Parathyroid adenoma (tissue), 2 donors: Measurements from ENCODE around the gene USP4.

ENCODE experiments used
- H2AFZ ChIP-seq: fragments of 300-600 bp; sonication (generic); one replicate; pipeline ENCODE4 v1.7.0; 2017; ENCODE audit warnings: antibody characterized with exemption, mild to moderate bottlenecking
- H3K27ac ChIP-seq: fragments of 300-600 bp; sonication (generic); one replicate; pipeline ENCODE4 v1.7.0; 2017
- H3K27me3 ChIP-seq: fragments of 300-600 bp; sonication (generic); one replicate; pipeline ENCODE4 v1.7.0; 2017; ENCODE audit warnings: low read length; ENCODE audit not compliant: control insufficient read depth, insufficient read depth
- H3K36me3 ChIP-seq: fragments of 300-600 bp; sonication (generic); one replicate; pipeline ENCODE4 v1.7.0; 2017; ENCODE audit warnings: low read length; ENCODE audit not compliant: control insufficient read depth, insufficient read depth
- H3K4me1 ChIP-seq: fragments of 300-600 bp; sonication (generic); one replicate; pipeline ENCODE4 v1.7.0; 2017; ENCODE audit warnings: control low read depth
- H3K4me2 ChIP-seq: fragments of 300-600 bp; sonication (generic); one replicate; pipeline ENCODE4 v1.7.0; 2017; ENCODE audit warnings: low read length
- H3K4me3 ChIP-seq: fragments of 300-600 bp; sonication (generic); one replicate; pipeline ENCODE4 v1.7.0; 2017; ENCODE audit warnings: low read depth, low read length
- H3K79me2 ChIP-seq: fragments of 300-600 bp; sonication (generic); one replicate; pipeline ENCODE4 v1.7.0; 2017; ENCODE audit warnings: control low read depth
- H3K9ac ChIP-seq: fragments of 300-600 bp; sonication (generic); one replicate; pipeline ENCODE4 v1.7.0; 2017; ENCODE audit warnings: mild to moderate bottlenecking
- H3K9me3 ChIP-seq: fragments of 300-600 bp; sonication (generic); one replicate; pipeline ENCODE4 v1.7.0; 2017; ENCODE audit warnings: low read length; ENCODE audit not compliant: control insufficient read depth
- CTCF ChIP-seq: fragments of 300-600 bp; sonication (generic); IDR thresholded peaks from one replicate; pipeline ENCODE4 v1.7.0; 2017; ENCODE audit warnings: antibody characterized with exemption, mild to moderate bottlenecking
- donor health status: primary hyperparathyroidism.

Gene USP4

GRCh38 chr3:49311283-49311682 is 28.6 kb downstream of the USP4 start:
- no peak for TF ChIP-seq CTCF
- Histone ChIP-seq H3K9ac (no peak overlapping the region), H3K4me2 (no peak overlapping the region), H2AFZ (no peak overlapping the region), H3K27me3 (no peaks in the 10 kb centered on the region), H3K27ac (no peak overlapping the region), H3K4me1 (no peaks in the 10 kb centered on the region), H3K36me3 (no peaks in the 10 kb centered on the region), H3K4me3 (no peak overlapping the region), H3K79me2 (peaks cover 14% of the 10 kb centered on the region), H3K9me3 (no peaks in the 10 kb centered on the region)

- no peaks in the 10 kb centered on the region for H3K9me3 ChIP-seq
- H2AFZ ChIP-seq: no peak overlapping the region
- no peaks in the 10 kb centered on the region for H3K27me3 ChIP-seq
- no peak overlapping the region for H3K4me3 ChIP-seq
- no peak overlapping the region for H3K4me2 ChIP-seq
- peaks cover 14% of the 10 kb centered on the region for H3K79me2 ChIP-seq
- no peak for TF ChIP-seq CTCF
- H3K27ac ChIP-seq: no peak overlapping the region
- no peaks in the 10 kb centered on the region for H3K4me1 ChIP-seq
- no peak overlapping the region for H3K9ac ChIP-seq
- H3K36me3 ChIP-seq: no peaks in the 10 kb centered on the region
These were observed 29.2 kb downstream of the USP4 start for GRCh38 chr3:49310677-49311076.

- Histone ChIP-seq H3K27ac (no peak overlapping the region), H3K4me3 (no peak overlapping the region), H2AFZ (no peak overlapping the region), H3K36me3 (no peaks in the 10 kb centered on the region), H3K9me3 (no peaks in the 10 kb centered on the region), H3K27me3 (no peaks in the 10 kb centered on the region), H3K79me2 (no peaks in the 10 kb centered on the region), H3K4me1 (no peaks in the 10 kb centered on the region), H3K9ac (no peak overlapping the region), H3K4me2 (no peak overlapping the region)
- no peak for TF ChIP-seq CTCF
These were observed 34.2 kb downstream of the USP4 start for GRCh38 chr3:49305608-49306007.

- H3K9ac ChIP-seq: no peak overlapping the region
- H3K27ac ChIP-seq: no peak overlapping the region
- H3K4me3 ChIP-seq: no peak overlapping the region
- no peaks in the 10 kb centered on the region for H3K27me3 ChIP-seq
- no peak overlapping the region for H3K4me2 ChIP-seq
- TF ChIP-seq CTCF: no peak
- H2AFZ ChIP-seq: no peak overlapping the region
- H3K36me3 ChIP-seq: no peaks in the 10 kb centered on the region
- no peaks in the 10 kb centered on the region for H3K79me2 ChIP-seq
- no peaks in the 10 kb centered on the region for H3K4me1 ChIP-seq
- no peaks in the 10 kb centered on the region for H3K9me3 ChIP-seq
These were observed 37.2 kb downstream of the USP4 start for GRCh38 chr3:49302613-49303012.

- Histone ChIP-seq H3K36me3 (no peaks in the 10 kb centered on the region), H3K9ac (no peak overlapping the region), H2AFZ (no peak overlapping the region), H3K79me2 (no peaks in the 10 kb centered on the region), H3K27me3 (no peaks in the 10 kb centered on the region), H3K4me2 (no peak overlapping the region), H3K4me1 (no peaks in the 10 kb centered on the region), H3K9me3 (no peaks in the 10 kb centered on the region), H3K4me3 (no peak overlapping the region), H3K27ac (no peak overlapping the region)
- TF ChIP-seq CTCF: no peak
These were observed 39.3 kb downstream of the USP4 start for GRCh38 chr3:49300595-49300994.
